HG02870 (cell line): Measurements from ENCODE around the gene PHRF1.

ENCODE experiments used
- ATAC-seq: cut with Tn5 transposase; IDR thresholded peaks from one replicate; pipeline ENCODE4 v1.9.1; 2021; ENCODE audit warnings: mild to moderate bottlenecking, moderate library complexity; ENCODE audit not compliant: unreplicated experiment

PHRF1 gene

DNA sequence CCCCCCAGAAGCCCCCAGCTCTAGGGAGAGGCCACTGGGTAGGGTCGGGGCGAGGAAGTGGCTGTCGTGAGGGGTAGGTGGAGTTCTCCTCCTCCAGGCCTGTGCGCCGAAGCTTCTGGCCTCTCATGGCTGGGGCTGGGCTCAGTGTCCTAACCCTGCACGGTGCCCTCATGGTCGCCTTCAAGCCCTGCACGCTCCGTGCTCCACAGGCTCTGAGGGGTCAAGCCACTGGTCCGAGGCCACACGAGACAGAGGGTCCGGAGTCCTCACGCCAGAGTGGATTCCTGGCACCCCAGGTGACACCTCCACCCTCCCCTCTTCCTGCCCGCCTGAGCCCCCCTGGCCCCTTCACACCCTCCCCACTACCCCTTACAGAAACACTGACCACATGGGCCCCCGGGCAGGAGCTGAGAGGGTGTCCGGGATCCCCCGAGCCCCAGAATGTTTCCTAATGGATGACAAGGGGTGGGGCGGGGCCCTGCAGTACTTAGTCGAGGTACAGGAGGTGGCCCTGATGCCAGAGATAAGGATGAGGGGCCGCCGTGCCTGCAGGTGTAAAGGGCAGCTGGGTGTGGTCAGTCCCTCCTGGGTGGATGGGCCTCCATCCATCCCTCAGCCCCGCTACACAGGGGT lies 49.5 kb downstream of the PHRF1 start:
- ATAC-seq = no peak

DNA sequence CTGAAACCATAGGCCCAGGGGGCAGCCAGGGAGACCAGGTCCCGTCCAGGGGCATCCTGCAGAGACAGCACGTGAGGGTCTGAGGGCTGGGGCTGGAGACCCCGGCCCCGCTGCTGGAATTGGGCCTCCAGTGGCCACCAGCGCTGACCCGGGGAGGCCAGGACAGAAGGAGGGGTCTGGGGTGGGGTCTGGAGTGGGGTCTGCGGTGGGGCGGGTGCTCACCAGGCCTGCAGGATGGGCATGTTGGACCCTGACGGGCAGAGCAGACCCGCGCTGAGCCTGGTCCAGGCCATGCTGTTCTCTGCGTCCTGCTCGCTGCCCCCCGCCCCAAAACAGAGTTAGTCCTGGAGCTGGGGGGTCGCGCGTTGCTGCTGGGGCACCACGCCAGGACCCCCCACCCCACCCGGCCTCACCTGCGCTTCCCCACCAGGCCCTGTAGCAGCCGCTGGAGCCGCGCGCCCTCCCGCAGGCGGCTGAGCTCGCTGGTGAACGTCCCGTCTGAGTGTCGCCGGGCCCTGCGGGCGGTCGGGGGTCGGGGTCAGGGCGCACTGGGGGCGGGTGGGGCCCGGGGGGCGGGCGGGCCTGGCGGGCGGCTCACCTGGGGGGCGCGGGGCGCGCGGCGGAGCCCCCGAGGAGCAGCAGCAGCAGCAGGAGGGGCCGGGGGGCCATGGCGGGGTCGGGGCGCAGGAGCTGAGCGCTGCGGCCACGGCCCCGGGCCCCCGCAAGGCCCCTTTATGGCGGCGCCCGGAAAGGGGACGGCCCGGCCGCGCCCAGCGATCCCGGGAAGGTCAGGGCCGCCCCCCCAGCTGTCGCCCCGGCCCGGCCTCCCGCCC lies 50.4 kb downstream of the PHRF1 start, which contains the start of gene SCT:
Gene SCT, minus strand, starts transcription at position 707 of the 833 bp plus-strand sequence. Its CDS starts 38 bp downstream, at position 669.
- no peak for ATAC-seq

DNA sequence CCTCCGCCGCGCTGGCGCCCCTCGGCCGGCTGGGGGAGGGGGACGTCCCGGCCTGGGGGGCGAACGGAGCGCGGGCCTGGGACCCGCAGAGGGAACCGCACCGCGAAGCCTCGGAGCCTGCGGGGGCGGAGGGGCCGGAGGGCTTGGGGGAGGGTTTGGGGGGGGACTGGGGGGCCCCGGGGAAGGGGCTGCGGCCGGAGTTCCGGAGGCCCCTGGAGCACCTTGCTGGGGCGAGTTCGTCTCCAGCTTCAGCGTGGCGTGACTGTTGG lies 51.0 kb downstream of the PHRF1 start:
- ATAC-seq = no peak

DNA sequence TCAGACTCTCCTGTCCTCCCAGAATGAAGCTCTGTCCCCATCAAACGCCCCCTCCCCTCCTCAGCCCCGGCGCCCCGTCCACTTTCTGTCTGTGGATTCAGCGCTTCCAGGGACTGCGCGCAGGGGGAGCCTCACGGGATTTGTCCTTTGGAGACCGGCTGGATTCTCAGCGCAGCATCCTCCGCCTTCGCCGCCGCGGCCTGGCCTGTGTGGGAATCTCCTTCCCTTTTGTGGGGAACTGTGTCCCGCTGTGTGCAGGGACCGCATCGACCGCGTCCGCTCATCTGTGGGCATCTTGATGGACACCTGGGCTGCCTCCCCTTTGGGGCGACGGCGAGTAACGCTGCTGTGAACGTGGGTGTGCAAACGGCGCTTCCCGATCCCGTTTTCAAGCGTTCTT lies 51.8 kb downstream of the PHRF1 start:
- ATAC-seq = no peak

DNA sequence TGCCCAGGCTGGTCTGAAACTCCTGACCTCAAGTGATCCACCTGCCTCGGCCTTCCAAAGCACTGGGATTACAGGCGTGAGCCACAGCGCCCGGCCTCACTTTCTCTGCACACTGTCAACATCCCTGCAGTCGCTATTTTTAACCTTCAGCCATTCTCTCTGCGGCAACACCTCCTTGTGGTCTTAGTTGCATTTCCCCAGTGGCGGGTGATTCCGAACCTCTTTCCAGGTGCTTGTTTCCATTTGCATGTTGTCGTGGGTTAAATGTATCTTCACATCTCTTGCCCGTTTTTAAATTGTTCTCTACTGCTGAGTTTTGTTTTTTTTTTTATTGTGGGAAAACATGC lies 52.9 kb downstream of the PHRF1 start:
- peak; percentile 54 for ATAC-seq

DNA sequence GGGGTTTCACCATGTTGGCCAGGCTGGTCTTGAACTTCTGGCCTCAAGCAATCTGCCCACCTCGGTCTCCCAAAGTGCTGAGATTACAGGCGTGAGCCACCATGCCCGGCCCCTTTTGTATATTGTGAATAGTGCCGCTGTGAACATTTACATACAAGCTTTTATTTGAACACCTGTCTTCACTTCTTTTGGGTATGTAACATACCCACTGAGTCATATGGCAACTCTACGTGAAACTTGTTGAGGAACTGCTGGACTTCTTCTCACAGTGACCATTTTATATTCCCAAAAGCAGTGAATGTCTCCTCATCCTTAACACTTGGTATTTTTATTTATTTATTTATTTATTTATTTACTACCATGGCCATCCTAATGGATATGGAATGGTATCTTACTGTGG lies 54.6 kb downstream of the PHRF1 start:
- no peak for ATAC-seq

DNA sequence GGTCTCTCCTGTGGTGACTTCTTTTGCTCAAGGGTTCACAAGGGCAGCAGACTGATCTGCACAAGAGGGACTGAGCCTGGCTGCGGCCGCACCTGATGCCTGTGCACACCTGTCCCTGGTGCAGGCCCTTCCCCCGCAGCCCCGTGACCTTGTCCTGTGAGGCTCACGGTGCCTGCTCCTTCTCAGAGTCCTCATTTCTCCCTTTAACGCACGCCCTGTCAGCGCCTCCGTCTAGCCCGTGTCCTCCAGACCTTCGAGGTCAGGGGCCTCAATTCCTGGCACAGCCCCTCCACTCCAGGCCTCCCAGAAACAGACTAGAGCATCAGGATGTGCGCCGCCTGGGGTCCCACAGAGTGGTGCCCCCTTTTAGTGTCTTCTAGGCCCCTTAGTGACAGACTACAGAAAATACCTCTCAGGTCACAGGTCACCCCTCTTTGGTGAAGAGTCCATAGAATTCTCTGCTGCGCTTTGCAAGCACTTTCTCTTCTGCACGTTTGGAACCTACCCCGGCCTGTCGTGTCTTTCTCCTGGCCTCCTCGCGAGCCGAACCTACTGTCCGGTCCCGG lies 59.8 kb downstream of the PHRF1 start:
- ATAC-seq = no peak

DNA sequence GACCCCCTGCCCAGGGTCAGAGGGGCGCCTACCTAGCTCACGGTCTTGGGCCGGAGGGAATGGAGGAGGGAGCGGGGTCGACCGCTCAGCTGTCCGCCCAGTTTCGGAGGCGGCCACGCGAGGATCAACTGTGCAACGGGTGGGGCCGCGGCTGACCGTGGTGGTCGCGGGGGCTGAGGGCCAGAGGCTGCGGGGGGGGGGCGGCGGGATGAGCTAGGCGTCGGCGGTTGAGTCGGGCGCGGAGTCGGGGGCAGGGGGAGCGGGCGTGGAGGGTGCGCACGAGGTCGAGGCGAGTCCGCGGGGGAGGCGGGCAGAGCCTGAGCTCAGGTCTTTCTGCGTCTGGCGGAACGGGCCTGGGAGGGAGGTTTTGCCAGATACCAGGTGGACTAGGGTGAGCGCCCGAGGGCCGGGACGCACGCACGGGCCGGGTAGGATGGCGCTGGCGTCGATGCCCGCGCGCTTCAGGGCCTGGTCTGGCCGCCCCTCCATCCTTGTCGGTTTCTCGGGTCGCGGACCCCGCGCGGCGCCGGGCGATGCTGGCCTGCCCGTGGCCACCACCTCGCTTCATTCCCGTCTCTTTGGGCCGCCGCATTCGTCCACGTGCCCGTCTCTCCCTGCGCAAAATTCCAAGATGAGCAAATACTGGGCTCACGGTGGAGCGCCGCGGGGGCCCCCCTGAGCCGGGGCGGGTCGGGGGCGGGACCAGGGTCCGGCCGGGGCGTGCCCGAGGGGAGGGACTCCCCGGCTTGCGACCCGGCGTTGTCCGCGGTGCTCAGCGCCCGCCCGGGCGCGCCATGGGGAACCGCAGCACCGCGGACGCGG lies 60.5 kb downstream of the PHRF1 start, which contains the start of gene DRD4:
Gene DRD4, plus strand, starts transcription at position 759 of the 822 bp plus-strand sequence. Its CDS starts 36 bp downstream, at position 795.
- no peak for ATAC-seq

DNA sequence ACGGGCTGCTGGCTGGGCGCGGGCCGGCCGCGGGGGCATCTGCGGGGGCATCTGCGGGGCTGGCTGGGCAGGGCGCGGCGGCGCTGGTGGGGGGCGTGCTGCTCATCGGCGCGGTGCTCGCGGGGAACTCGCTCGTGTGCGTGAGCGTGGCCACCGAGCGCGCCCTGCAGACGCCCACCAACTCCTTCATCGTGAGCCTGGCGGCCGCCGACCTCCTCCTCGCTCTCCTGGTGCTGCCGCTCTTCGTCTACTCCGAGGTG lies 61.0 kb downstream of the PHRF1 start:
- no peak for ATAC-seq

DNA sequence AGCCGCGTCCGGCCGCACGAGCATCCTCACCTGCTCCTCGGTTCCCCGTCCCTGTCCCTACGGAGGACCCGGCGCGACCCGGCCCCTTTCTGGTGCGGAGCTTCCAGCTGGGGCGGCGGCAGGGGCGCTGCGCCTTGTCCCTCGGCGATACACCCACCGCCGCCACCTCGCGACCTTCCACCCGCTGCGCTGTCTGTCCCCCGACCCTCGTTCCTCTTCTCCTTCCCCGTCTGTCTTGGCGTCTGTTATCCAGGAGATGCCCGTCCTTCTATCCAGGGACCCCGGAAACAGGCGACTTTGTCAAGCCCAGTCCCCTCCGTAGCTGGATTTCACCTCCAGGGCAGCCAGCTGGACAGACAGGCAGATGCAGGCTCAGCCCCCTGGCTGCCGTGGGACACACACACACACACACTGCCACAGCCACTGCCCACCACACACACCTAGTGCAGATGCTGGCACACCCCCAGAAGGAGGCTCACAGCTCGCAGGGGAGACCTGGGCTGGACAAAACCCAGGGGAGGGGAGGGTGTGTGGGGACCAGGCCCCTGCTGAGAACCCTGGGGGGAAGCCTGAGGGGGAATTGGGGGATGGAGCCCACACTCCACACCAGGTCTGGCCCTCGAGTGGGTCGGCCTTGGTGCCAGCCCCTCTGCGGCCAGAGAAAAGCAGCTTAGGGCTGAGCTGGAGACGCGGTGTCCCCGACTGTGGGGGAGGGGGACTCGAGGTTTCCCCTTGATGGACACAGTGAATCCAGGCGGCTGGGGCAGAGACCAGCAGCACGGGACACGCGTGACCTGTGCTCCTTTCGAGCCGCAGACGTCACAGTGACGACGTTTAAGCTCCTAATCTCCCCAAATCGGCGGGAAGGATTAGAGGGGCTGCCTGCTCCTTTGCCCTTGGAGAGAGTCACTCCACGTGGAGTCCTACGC lies 61.6 kb downstream of the PHRF1 start:
- no peak for ATAC-seq

DNA sequence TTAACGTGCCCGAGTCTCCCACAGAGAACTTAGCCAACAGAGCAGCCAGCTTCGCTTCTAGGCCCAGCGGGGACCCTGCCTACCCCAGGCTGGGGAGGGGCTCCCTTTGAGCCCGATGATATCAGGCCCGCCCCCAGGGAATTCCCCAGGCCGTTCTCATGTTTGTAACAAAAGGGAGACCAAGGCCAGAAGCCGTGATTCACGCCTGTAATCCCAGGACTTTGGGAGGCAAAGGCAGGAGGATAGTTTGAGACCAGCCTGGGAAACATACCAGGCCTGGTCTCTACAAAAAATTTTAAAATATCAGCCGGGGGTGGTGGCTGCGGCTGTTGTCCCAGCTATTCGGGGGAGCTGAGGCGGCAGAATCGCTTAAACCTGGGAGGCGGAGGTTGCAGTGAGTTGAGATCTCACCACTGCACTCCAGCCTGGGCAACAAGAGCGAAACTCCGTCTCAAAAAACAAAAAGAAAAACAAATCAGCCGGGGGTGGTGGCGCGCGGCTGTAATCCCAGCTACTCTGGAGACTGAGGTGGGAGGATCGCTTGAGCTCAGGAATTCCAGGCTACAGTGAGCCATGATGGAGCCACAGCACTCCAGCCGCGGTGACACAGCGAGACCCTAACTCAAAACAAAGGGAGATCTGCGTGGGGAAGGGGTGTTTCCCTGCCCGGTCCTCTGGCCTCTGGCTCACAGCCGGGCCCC lies 62.5 kb downstream of the PHRF1 start:
- no peak for ATAC-seq

DNA sequence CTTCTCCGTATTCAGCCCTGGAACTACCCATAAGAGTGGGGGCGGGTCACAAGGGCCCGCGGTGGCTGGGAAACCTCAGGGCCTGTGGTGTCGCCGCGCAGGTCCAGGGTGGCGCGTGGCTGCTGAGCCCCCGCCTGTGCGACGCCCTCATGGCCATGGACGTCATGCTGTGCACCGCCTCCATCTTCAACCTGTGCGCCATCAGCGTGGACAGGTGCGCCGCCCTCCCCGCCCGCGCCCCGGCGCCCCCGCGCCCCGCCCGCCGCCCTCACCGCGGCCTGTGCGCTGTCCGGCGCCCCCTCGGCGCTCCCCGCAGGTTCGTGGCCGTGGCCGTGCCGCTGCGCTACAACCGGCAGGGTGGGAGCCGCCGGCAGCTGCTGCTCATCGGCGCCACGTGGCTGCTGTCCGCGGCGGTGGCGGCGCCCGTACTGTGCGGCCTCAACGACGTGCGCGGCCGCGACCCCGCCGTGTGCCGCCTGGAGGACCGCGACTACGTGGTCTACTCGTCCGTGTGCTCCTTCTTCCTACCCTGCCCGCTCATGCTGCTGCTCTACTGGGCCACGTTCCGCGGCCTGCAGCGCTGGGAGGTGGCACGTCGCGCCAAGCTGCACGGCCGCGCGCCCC lies 63.2 kb downstream of the PHRF1 start:
- no peak for ATAC-seq

DNA sequence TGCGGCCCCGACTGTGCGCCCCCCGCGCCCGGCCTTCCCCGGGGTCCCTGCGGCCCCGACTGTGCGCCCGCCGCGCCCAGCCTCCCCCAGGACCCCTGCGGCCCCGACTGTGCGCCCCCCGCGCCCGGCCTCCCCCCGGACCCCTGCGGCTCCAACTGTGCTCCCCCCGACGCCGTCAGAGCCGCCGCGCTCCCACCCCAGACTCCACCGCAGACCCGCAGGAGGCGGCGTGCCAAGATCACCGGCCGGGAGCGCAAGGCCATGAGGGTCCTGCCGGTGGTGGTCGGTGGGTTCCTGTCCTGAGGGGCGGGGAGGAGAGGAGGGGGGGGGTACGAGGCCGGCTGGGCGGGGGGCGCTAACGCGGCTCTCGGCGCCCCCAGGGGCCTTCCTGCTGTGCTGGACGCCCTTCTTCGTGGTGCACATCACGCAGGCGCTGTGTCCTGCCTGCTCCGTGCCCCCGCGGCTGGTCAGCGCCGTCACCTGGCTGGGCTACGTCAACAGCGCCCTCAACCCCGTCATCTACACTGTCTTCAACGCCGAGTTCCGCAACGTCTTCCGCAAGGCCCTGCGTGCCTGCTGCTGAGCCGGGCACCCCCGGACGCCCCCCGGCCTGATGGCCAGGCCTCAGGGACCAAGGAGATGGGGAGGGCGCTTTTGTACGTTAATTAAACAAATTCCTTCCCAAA lies 63.9 kb downstream of the PHRF1 start:
- no peak for ATAC-seq

DNA sequence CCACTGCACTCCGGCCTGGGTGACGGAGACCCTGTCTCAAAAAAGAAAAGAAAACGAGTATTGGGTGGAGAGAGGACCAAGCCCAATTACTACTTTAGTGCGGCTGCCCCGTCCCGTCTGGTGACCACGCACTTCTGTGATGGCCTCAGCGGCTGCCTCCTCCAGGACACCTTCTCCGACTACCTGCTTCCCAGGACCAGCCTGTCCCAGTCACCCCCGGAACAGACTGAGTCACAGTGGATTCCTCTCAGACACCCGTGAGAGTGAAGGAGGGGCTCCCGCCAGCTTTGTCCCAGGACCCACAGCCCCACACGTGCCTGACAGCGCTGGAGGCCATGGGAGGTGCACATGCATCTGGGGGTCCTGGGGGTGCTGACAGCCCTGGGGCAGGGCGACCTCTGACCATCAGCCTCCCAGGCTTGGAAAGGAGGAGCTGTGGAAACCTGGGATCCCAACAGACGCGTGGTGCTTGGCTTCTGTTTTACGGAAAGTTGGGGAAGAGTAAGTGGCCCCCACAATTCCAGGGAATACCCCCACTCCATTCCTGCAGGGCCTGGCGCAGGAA lies 65.6 kb downstream of the PHRF1 start:
- no peak for ATAC-seq

DNA sequence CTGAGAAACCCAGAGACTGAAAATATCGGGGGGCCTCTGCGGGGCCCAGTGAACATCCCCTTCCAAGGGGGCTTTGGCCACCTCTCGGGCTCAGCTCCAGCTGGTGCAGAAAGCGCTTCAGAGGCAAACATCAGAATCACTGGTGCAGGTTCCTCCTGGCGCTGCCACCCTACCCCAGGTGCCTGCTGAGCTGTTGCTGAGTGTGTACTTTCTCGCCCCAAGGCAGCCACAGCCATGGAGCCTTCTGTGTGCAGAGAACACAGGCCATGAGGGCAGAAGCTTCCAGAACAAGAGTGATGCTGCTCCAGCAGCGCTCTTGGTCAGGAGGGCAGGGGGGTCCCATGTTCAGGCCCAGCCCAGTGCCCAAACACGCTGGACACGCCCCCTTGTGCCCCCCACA lies 67.1 kb downstream of the PHRF1 start:
- no peak for ATAC-seq

DNA sequence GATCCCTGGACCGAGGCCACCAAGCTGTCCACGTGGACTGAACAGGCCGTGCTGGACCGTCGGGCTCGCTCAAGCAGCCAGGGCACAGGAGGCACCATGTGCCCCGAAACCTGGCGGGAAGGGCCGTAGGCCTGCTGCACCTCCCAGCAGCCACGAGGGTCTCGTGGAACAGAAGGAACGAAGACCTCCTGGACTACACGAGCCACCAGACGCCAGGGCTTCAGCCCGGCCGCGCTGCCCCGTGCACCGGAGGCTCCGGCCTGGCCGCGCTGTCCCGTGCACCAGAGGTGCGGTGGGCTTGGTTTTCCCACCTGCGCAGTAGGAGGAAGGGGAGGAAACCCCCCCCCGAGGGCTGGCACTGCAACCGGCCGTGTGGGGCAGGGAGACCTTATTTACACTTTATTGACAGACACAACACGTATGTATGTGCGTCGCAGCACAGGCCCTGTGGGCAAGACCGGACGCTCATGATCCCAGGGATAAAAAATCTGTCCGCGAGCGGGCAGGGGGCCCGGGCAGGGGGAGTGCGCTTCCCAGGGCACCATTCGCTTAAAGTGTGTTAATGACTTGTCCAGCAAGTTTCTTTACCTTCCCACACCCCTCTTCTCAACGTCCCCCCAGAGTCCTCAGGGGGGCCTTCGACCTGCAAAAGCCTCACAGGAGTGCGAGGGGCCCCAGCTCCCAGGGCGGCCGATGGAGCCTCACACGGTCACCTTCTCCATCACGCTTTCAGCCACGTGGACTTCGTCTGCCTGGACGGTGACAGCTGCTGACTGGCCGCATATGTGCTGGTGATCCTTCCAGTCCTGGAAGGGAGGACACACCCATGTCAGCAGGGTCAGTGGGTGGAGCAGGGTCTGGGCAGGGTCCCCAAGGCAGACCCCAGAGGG lies 67.8 kb downstream of the PHRF1 start:
- no peak for ATAC-seq

DNA sequence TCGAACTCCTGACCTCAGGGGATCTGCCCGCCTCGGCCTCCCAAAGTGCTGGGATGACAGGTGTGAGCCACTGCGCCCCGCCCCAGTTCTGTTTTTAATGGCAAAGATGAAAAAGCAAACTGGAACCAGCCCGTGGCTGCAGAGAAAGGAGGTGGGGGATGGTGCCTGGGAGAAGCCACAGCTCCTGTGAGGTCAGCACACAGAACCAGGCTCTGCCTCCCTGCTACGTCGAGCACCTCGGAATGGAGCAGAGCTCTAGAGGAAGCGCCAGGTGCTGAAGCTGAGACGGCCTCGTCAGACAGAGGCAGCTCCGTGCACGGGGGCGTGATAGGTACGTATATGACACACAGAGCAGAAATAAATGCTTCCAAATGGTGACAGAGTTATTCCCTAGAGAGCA lies 69.3 kb downstream of the PHRF1 start:
- ATAC-seq = no peak

DNA sequence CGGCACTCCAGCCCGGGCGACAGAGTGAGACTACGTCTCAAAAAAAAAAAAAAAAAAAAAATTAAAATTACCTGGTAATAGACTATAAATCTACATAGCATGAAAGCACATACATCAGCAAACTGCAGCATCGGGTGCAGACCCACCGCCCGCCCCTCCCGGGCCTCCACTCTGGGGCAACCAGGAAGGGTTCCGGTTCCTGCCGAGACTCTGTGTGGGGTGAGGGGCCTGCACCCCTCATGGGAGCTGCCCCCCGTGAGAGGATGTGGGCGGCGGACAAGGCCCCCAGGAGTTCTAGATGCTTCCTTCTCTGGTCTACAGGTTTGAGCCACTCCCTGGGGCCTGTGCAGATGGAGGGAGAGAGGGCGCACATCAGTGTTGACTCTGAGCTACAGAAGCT lies 69.9 kb downstream of the PHRF1 start:
- no peak for ATAC-seq
